VCaP (cell line): Measurements from ENCODE around the gene MAP3K20.
"Not testable (repeated sequence)": the region's sequence is repeated elsewhere in the genome, so short reads cannot be mapped to it uniquely, and the experiment has no call there.

ENCODE experiments used
- H3K27ac ChIP-seq: fragments of 450-650 bp; 2 replicates; pipeline ENCODE4 v1.5.1; 2017
- CTCF ChIP-seq: fragments of 450-650 bp; conservative IDR thresholded peaks from 2 replicates; pipeline ENCODE4 v1.5.1; 2017; ENCODE audit warnings: mild to moderate bottlenecking, moderate library complexity

Gene MAP3K20

GRCh38 chr2:173196080-173196479 is 120.4 kb downstream of the MAP3K20 start:
- no peak overlapping the region for H3K27ac ChIP-seq
- TF ChIP-seq CTCF = no peak

DNA sequence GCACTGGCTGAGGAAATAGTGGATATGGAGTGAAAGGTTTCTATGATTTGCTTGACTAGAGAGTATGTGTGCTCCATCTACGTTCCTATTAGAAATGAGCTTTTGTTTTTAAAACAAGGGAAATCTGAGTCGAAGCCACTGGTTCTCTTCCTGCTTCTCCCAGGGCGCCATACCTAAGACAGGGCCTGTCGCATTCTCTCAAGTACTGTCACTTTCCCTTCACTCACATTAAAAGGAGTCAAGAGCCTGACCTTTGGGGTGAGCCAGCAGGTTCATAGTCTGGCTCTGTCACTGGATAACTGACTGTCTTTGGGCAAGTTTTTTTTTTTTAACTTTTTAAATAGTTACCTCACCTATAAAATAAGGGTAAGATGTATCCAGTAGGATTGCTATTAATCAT is 121.0 kb downstream of the MAP3K20 start:
- no peak overlapping the region for H3K27ac ChIP-seq
- no peak for TF ChIP-seq CTCF

- no peak overlapping the region for H3K27ac ChIP-seq
- no peak for TF ChIP-seq CTCF
Measured at GRCh38 chr2:173198327-173198726, 122.7 kb downstream of the MAP3K20 start.

GRCh38 chr2:173199294-173199693 is 123.6 kb downstream of the MAP3K20 start:
- TF ChIP-seq CTCF = no peak
- no peak overlapping the region for H3K27ac ChIP-seq

GRCh38 chr2:173202570-173202969 is 126.9 kb downstream of the MAP3K20 start:
- TF ChIP-seq CTCF = no peak

DNA sequence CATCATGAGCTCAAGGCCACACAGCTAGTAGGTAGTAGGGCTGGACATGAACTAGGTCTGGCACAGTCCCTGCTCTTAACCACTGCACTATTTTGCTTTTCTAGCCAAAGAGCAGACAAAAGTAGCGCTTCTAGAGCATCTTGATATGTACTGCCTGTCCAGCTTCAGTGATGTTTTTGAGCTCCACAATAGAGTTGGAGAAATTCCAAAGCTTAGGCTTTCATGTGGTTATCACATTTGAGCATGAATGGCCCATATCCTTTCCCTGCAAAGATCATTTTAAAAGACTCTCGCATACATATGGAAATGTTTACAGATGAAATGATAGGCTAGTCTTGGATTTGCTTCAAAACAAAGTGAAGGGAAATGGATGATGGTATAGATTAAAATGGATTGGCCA is 128.7 kb downstream of the MAP3K20 start:
- TF ChIP-seq CTCF = no peak
- H3K27ac ChIP-seq = no peak overlapping the region

More at GRCh38 chr2:173202570-173202969, 126.9 kb downstream of the MAP3K20 start:
- no peak overlapping the region for H3K27ac ChIP-seq

DNA sequence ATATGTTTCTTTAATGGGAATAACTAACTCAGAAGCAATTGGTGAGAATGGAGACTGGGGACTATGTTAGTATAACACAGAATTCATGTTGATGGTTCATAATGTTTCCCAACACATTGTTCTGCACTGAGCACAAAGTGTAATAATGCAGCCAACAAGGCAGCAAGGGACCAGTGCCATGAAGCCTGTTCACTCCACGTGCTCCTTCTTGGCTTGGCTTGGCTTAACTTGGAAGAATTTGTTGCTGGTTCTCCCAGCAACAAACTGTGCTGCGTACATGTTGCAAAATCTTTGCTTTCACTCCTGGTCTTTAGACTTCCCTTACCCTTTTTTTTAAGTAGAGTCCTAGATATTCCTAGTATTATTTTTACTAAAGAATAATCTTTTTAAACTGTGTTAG is 129.7 kb downstream of the MAP3K20 start:
- no peak overlapping the region for H3K27ac ChIP-seq
- TF ChIP-seq CTCF = no peak

GRCh38 chr2:173207124-173207523 is 131.5 kb downstream of the MAP3K20 start:
- not testable (repeated sequence) for H3K27ac ChIP-seq
